Lower leg skin (tissue), 4 donors: ENCODE results near the gene CNTN4. TPM values are rescaled to one million over a fixed set of nuclear protein-coding genes. Genes with fewer than 3 reads are reported as not detected.

ENCODE experiments used
- DNase-seq, 2 donors: peaks; one replicate each; pipeline ENCODE4 v3.0.0-alpha.2; 2019; ENCODE audit warnings: low spot score in 2 of 2
- H3K4me3 ChIP-seq: fragments of 200-600 bp; sonication (generic); 2 replicates; pipeline ENCODE4 v1.5.1; 2017; ENCODE audit warnings: mild to moderate bottlenecking, low read depth; ENCODE audit not compliant: poor library complexity, severe bottlenecking
- CTCF ChIP-seq, 3 donors: fragments of 450-650 bp; IDR thresholded peaks; one replicate each; pipeline ENCODE4 v1.5.1; 2016; ENCODE audit warnings: antibody characterized with exemption in 3 of 3, mild to moderate bottlenecking in 3 of 3, moderate library complexity in 2 of 3
- POLR2A ChIP-seq, 2 donors: fragments of 450-650 bp; IDR thresholded peaks; one replicate each; pipeline ENCODE4 v1.6.1; 2016 to 2017; ENCODE audit warnings: antibody characterized with exemption in 2 of 2, mild to moderate bottlenecking in 1 of 2, moderate library complexity in 1 of 2
- WGBS, 2 donors: methylation state at CpG; one replicate each; pipeline ENCODE4 v1.1.5; 2018; 5-methylcytosine and 5-hydroxymethylcytosine counted together
- intact Hi-C: fragments of 100-400 bp; cut with DNase I; formaldehyde crosslinking; loops from one replicate; pipeline ENCODE4 v1.15.0; 2023; ENCODE audit warnings: low total_unique reads
- total RNA-seq, 4 donors: library from RNA; depleted of rRNA; stranded (reverse); fragments of >200 nt; gene quantifications; one replicate each; pipeline ENCODE4 v1.1.0, GENCODE V29; 2016

Gene CNTN4
- total RNA-seq, 4 donors from 2014 or later = 1.8 to 6.1 (median 2.6) TPM

DNA sequence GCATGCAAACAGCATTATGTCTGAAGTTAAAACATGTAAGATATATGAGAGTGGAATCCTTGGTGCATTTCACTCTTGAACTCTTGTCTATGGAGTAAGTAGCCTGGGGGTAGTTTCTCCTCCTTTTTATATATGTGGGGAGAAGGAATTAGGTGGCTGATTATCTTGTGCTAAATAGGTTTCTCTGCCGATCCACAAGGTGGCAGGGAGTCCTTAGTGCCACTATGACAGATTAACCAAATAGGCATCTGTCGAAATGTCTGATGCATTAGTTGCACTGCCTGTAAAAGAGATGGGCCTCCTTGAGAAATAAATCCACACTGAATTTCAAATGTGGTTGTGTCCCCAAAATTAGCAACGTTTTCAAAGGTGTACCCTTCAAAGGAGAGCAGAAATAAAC, 170.1 kb downstream of the CNTN4 start:
- no peak overlapping the region for H3K4me3 ChIP-seq
- TF ChIP-seq CTCF (IDR thresholded peaks at IDR 0.05) (no peak), POLR2A (IDR thresholded peaks at IDR 0.05) (no peak)
- WGBS, 2 donors = 56 to 59% methylated on average over 3 of the region's 3 CpGs
- intact Hi-C loops = no loop called here
- DNase-seq = no peak

DNA sequence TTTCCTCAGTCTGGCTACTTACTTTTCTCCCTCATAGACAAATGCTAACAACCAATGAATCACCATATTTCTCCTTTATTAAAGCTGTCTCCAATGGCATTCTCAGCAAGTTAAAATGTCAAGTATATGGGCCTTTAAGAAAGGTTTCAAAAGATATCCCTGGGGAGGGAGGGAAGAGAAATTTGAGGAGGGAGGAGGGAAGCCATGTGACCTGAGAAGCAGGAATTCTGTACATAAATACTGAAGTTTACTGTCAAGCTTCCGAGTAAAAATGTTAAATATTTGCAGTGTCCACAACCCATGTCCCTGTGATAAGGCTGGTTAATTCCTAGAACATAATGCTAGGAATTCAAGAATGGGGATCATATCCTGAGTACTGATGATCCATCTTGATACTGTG, 175.9 kb downstream of the CNTN4 start:
- 29 to 50% methylated on average over 1 of the region's 1 CpG for WGBS, 2 donors
- DNase-seq = no peak
- intact Hi-C loops = no loop called here
- H3K4me3 ChIP-seq = no peak overlapping the region
- TF ChIP-seq CTCF (IDR thresholded peaks at IDR 0.05) (no peak), POLR2A (IDR thresholded peaks at IDR 0.05) (no peak)

GRCh38 chr3:2283818-2284217, 185.2 kb downstream of the CNTN4 start:
- no peak for DNase-seq
- intact Hi-C loops = no loop called here
- TF ChIP-seq POLR2A (IDR thresholded peaks at IDR 0.05) (no peak), CTCF (IDR thresholded peaks at IDR 0.05) (no peak)
- H3K4me3 ChIP-seq = no peak overlapping the region

GRCh38 chr3:2300938-2301337, 202.3 kb downstream of the CNTN4 start:
- no peak overlapping the region for H3K4me3 ChIP-seq
- whole genome bisulfite sequencing, 2 donors = 89 to 91% methylated on average over 3 of the region's 3 CpGs
- no peak for TF ChIP-seq CTCF (IDR thresholded peaks at IDR 0.05)
- no peak for TF ChIP-seq POLR2A (IDR thresholded peaks at IDR 0.05)
- intact Hi-C loops = no loop called here
- no peak for DNase-seq

DNA sequence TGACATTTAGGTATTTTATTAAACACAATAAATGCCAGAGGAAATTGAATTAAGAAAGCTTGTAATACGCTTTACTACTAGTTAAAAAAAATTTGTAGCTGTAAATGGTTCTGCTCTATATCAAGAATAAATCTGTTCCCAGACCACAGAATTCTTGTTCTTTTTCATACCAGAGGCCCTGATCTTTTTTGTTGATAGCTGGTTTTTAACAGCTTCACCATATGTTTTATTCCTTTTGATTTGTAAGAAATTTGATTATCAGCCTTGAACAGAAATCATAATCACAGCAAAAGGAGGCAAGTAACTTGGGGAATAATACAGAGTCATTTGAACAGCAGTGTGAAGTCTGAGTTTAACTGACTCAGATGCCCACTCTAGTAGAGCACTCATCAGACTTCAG, 202.7 kb downstream of the CNTN4 start:
- TF ChIP-seq POLR2A (IDR thresholded peaks at IDR 0.05) (no peak), CTCF (IDR thresholded peaks at IDR 0.05) (no peak)
- no peak overlapping the region for H3K4me3 ChIP-seq
- DNase-seq = no peak
- WGBS, 2 donors = 48 to 89% methylated on average over 1 of the region's 1 CpG
- intact Hi-C loops = no loop called here

GRCh38 chr3:2303566-2303965, 204.9 kb downstream of the CNTN4 start:
- WGBS, 2 donors = 10 to 12% methylated on average over 6 of the region's 6 CpGs
- no peak overlapping the region for H3K4me3 ChIP-seq
- no peak for TF ChIP-seq CTCF (IDR thresholded peaks at IDR 0.05)
- no peak for TF ChIP-seq POLR2A (IDR thresholded peaks at IDR 0.05)
- DNase-seq = no peak
- intact Hi-C loops = no loop called here
